Uterus (tissue), 2 donors: ENCODE data around the gene C5.

Experiments used
- CTCF ChIP-seq, 4 experiments: fragments of 200-600 bp in 2 of 4; fragments of 450-650 bp in 2 of 4; sonication (generic) in 2 of 4; IDR thresholded peaks; one replicate each; pipeline ENCODE4 v1.5.1; 2016 to 2019; ENCODE audit warnings: antibody characterized with exemption in 4 of 4, mild to moderate bottlenecking in 2 of 4, moderate library complexity in 1 of 4
- POLR2A ChIP-seq, 2 donors: fragments of 450-650 bp; IDR thresholded peaks; one replicate each; pipeline ENCODE4 v1.6.1; 2016; ENCODE audit warnings: antibody characterized with exemption in 2 of 2, mild to moderate bottlenecking in 1 of 2, moderate library complexity in 1 of 2

GRCh38 chr9:120965344-120966012, 84.6 kb downstream of the C5 start:
- TF ChIP-seq POLR2A (IDR thresholded peaks at IDR 0.05) (no peak), CTCF (IDR thresholded peaks at IDR 0.05) (no peak)
